ENCODE measurements around the gene DNAH10. TPM values are rescaled to one million over a fixed set of nuclear protein-coding genes. Genes with fewer than 3 reads are reported as not detected.

DNAH10 gene
- total and polyA plus RNA-seq, 2 of the 4 experiments (the other 2 are of a cell fraction), result 0.18 to 0.22 TPM

- H4K20me1 ChIP-seq (ENCODE audit: insufficient read depth, low read length), result peaks cover 3% of the 10 kb centered on the region; the same call in 1 of the 2 replicates
Observed at GRCh38 chr12:123958876-123959275, 196.8 kb downstream of the DNAH10 start.

More at GRCh38 chr12:123958876-123959275, 196.8 kb downstream of the DNAH10 start:
- Histone ChIP-seq H3K79me1 (ENCODE audit: low read depth in 1 of 2, low read length in 2 of 2) (peaks cover 29 to 66% of the 10 kb centered on the region in 2 experiments), H2BK20ac (ENCODE audit: low read depth, low read length) (no peak overlapping the region), H3K18ac (ENCODE audit: low read depth, low read length) (no peak overlapping the region), H3K4ac (ENCODE audit: low read depth, low read length) (no peak overlapping the region), H4K91ac (ENCODE audit: insufficient read depth, low read depth, low read length) (no peak overlapping the region), H3K4me1 (ENCODE audit: control insufficient read depth, insufficient read depth, low read length) (no peaks in the 10 kb centered on the region), H3K9me1 (ENCODE audit: insufficient read depth, low read length) (peaks cover 6% of the 10 kb centered on the region), H2BK120ac (ENCODE audit: low read depth, low read length) (no peak overlapping the region), H3K36me3 (ENCODE audit: control insufficient read depth, insufficient read depth, low read length) (no peaks in the 10 kb centered on the region), H3K56ac (ENCODE audit: extremely low read depth, insufficient read depth, low read length) (no peak overlapping the region), H2AFZ (replicated peaks; ENCODE audit: low read length, poor library complexity) (no peak overlapping the region), H2AK9ac (replicated peaks; ENCODE audit: low read depth, low read length, poor library complexity) (no peak overlapping the region), H3K23ac (ENCODE audit: low read depth, low read length) (no peak overlapping the region), H2AK5ac (ENCODE audit: low read depth, low read length) (no peak overlapping the region), H3K27ac (ENCODE audit: insufficient read depth, low read length) (no peak overlapping the region), H4K8ac (ENCODE audit: low read depth in 2 of 2, low read length in 2 of 2) (no peak overlapping the region), H3K14ac (replicated peaks; ENCODE audit: low read depth, low read length) (no peak overlapping the region), H3K27me3 (ENCODE audit: control insufficient read depth, insufficient read depth, low read length) (no peaks in the 10 kb centered on the region), H2BK15ac (ENCODE audit: low read depth, low read length) (no peak overlapping the region), H2BK5ac (ENCODE audit: low read depth, low read length, poor library complexity, severe bottlenecking) (no peak overlapping the region), H4K5ac (ENCODE audit: low read depth, low read length) (no peak overlapping the region), H3K9ac (ENCODE audit: low read depth, low read length) (no peak overlapping the region), H3K9me3 (ENCODE audit: control insufficient read depth, insufficient read depth, low read length) (no peaks in the 10 kb centered on the region), H3K4me3 (ENCODE audit: insufficient read depth, low read depth, low read length) (no peak overlapping the region), H3K4me2 (ENCODE audit: low read depth, low read length) (no peak overlapping the region)
- DNase-seq, result no peak
- no TSS peak for BruUV-seq (replicated peaks)
- POLR2A ChIA-PET (ENCODE audit: unreplicated experiment), result no interaction called here
- intact Hi-C loops (cut with micrococcal nuclease) (no loop called here), dilution Hi-C loops (cut with HindIII; ENCODE audit: low sequenced_read_pairs, unreplicated experiment) (no loop called here), in situ Hi-C loops (cut with MboI; ENCODE audit: low sequenced_read_pairs) (no loop called here)
- no peak for ATAC-seq (ENCODE audit: low read depth)
- CTCF ChIA-PET, result no interaction called here
- WGBS, 2 experiments (ENCODE audit: extremely low coverage in 2 of 2, insufficient read length in 1 of 2), result 88% methylated on average over 4 of the region's 9 CpGs; no CpG with 5 or more reads in 1 of the 2 experiments
- TF ChIP-seq MAFK (IDR thresholded peaks at IDR 0.05; ENCODE audit: low read depth, low read length), result no peak
- TF ChIP-seq RCOR1 (IDR thresholded peaks at IDR 0.05; ENCODE audit: insufficient replicate concordance, low read length), result no peak
- no peak for TF ChIP-seq RFX5 (IDR thresholded peaks at IDR 0.05; ENCODE audit: low read depth, low read length)
- TF ChIP-seq NFE2L2 (IDR thresholded peaks at IDR 0.05; ENCODE audit: low read depth, low read length), result no peak
- TF ChIP-seq, protein P1, sequence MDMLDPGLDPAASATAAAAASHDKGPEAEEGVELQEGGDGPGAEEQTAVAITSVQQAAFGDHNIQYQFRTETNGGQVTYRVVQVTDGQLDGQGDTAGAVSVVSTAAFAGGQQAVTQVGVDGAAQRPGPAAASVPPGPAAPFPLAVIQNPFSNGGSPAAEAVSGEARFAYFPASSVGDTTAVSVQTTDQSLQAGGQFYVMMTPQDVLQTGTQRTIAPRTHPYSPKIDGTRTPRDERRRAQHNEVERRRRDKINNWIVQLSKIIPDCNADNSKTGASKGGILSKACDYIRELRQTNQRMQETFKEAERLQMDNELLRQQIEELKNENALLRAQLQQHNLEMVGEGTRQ (IDR thresholded peaks at IDR 0.05; ENCODE audit: low read depth, low read length), result no peak
- TF ChIP-seq, protein P2, sequence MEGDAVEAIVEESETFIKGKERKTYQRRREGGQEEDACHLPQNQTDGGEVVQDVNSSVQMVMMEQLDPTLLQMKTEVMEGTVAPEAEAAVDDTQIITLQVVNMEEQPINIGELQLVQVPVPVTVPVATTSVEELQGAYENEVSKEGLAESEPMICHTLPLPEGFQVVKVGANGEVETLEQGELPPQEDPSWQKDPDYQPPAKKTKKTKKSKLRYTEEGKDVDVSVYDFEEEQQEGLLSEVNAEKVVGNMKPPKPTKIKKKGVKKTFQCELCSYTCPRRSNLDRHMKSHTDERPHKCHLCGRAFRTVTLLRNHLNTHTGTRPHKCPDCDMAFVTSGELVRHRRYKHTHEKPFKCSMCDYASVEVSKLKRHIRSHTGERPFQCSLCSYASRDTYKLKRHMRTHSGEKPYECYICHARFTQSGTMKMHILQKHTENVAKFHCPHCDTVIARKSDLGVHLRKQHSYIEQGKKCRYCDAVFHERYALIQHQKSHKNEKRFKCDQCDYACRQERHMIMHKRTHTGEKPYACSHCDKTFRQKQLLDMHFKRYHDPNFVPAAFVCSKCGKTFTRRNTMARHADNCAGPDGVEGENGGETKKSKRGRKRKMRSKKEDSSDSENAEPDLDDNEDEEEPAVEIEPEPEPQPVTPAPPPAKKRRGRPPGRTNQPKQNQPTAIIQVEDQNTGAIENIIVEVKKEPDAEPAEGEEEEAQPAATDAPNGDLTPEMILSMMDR (conservative IDR thresholded peaks at IDR 0.05; ENCODE audit: low read depth, low read length), result no peak
- TF ChIP-seq MAZ (IDR thresholded peaks at IDR 0.05; ENCODE audit: borderline replicate concordance, low read depth, low read length), result no peak
- no peak for TF ChIP-seq FOS (IDR thresholded peaks at IDR 0.05; ENCODE audit: low read depth, low read length)
- TF ChIP-seq BHLHE40 (IDR thresholded peaks at IDR 0.05; ENCODE audit: low read depth, low read length), result no peak
- TF ChIP-seq POLR2A (IDR thresholded peaks at IDR 0.05; ENCODE audit: low read depth, low read length), result no peak
- TF ChIP-seq RAD21 (IDR thresholded peaks at IDR 0.05; ENCODE audit: low read length), result no peak
- no peak for TF ChIP-seq CEBPB (IDR thresholded peaks at IDR 0.05; ENCODE audit: low read depth, low read length)
- TF ChIP-seq MXI1 (IDR thresholded peaks at IDR 0.05; ENCODE audit: borderline replicate concordance, low read depth, low read length), result no peak
- TF ChIP-seq, protein P3, sequence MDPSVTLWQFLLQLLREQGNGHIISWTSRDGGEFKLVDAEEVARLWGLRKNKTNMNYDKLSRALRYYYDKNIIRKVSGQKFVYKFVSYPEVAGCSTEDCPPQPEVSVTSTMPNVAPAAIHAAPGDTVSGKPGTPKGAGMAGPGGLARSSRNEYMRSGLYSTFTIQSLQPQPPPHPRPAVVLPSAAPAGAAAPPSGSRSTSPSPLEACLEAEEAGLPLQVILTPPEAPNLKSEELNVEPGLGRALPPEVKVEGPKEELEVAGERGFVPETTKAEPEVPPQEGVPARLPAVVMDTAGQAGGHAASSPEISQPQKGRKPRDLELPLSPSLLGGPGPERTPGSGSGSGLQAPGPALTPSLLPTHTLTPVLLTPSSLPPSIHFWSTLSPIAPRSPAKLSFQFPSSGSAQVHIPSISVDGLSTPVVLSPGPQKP (IDR thresholded peaks at IDR 0.05; ENCODE audit: borderline replicate concordance, low read depth, low read length), result no peak
- no peak for TF ChIP-seq CHD1 (IDR thresholded peaks at IDR 0.05; ENCODE audit: low read depth, low read length)
- no peak for TF ChIP-seq SMC3 (IDR thresholded peaks at IDR 0.05; ENCODE audit: low read depth, low read length)
